Activated naive CD4-positive, alpha-beta T cell treated with anti-CD3 and anti-CD28 coated beads for 36 hours (primary cell): ENCODE results near the gene APAF1. TPM values are rescaled to one million over a fixed set of nuclear protein-coding genes. Genes with fewer than 3 reads are reported as not detected.

Experiments
- CTCF ChIA-PET: fragments of 350-600 bp; sonication (Branson Sonifier 250); formaldehyde crosslinking; loops from one replicate; lab custom pipeline; 2021; ENCODE audit warnings: antibody characterized with exemption; lab: Charles Lee
- DNase-seq: peaks from one replicate; pipeline ENCODE4 v3.0.0-alpha.2; 2020
- H3K27ac Mint-ChIP-seq: one replicate; pipeline ENCODE4 v1.8.0; 2021; ENCODE audit warnings: mild to moderate bottlenecking, mixed read lengths
- H3K27me3 Mint-ChIP-seq: one replicate; pipeline ENCODE4 v1.8.0; 2021; ENCODE audit warnings: low read depth, mixed read lengths
- H3K36me3 Mint-ChIP-seq: one replicate; pipeline ENCODE4 v1.8.0; 2021; ENCODE audit warnings: low read depth, mixed read lengths
- H3K4me1 Mint-ChIP-seq: one replicate; pipeline ENCODE4 v1.8.0; 2021; ENCODE audit warnings: low read depth, mixed read lengths
- H3K4me3 Mint-ChIP-seq: one replicate; pipeline ENCODE4 v1.8.0; 2021; ENCODE audit warnings: mild to moderate bottlenecking, moderate library complexity, mixed read lengths
- H3K9me3 Mint-ChIP-seq: one replicate; pipeline ENCODE4 v1.8.0; 2021; ENCODE audit warnings: mixed read lengths
- intact Hi-C: fragments of 100-400 bp; cut with micrococcal nuclease; formaldehyde crosslinking; loops from one replicate; pipeline ENCODE4 v1.15.1; 2023
- total RNA-seq, 2 experiments: library from RNA; stranded (reverse); gene quantifications; one replicate each; pipeline ENCODE4 v1.2.3, GENCODE V29; 2021

APAF1 gene
- total RNA-seq, 2 experiments from 2014 or later, result 13.6 to 14.5 TPM

DNA sequence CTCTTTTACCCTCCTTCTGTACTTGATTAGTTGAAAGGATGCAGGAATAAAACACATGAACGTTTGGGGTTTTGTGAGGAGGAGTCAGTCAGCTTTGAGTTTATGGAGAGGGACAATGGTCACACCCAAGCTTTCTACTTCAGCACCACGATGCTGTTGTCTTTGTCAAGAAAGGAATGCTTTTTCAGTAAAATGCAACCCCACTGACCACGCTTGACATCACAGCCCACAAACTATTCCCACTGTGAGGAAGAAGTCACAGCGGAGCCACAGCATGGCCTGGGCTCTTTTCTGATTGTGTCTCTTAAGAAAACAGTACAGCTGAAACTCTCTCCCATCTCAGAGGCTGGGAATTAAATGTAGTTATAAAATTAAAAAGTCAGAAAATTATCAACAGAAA lies 135.2 kb downstream of the APAF1 start:
- intact Hi-C loops, result no loop called here
- Mint-ChIP-seq H3K27ac (no peak overlapping the region), H3K9me3 (no peaks in the 10 kb centered on the region), H3K27me3 (peaks cover 11% of the 10 kb centered on the region), H3K4me3 (no peak overlapping the region), H3K36me3 (no peaks in the 10 kb centered on the region), H3K4me1 (no peaks in the 10 kb centered on the region)
- CTCF ChIA-PET, result no interaction called here
- DNase-seq, result no peak

- Mint-ChIP-seq H3K4me3 (no peak overlapping the region), H3K27ac (no peak overlapping the region)
These were observed 138.3 kb downstream of the APAF1 start for GRCh38 chr12:98783420-98783819.

More at GRCh38 chr12:98783420-98783819, 138.3 kb downstream of the APAF1 start:
- no peak for DNase-seq
- Mint-ChIP-seq H3K36me3 (no peaks in the 10 kb centered on the region), H3K4me1 (no peaks in the 10 kb centered on the region), H3K9me3 (no peaks in the 10 kb centered on the region), H3K27me3 (peaks cover 15% of the 10 kb centered on the region)
- intact Hi-C loops, result no loop called here
- CTCF ChIA-PET, result interaction anchor here (0.6 to 1.6 kb wide), 2 partner anchors 216 to 219 kb away, joined by 3 read pairs; no protein-coding TSS in a partner anchor

Other genes with a start within 250 kb of the APAF1 start
- 100 to 1,000 TPM; 326 to 330 TPM for gene TMPO, start 129.7 kb upstream of the APAF1 start, total RNA-seq
- 100 to 1,000 TPM; 714 to 732 TPM for gene SLC25A3, start 51.6 kb upstream of the APAF1 start, total RNA-seq
- 10 to 100 TPM; 14.5 to 16.8 TPM for gene IKBIP, start 502 bp upstream of the APAF1 start, total RNA-seq